ENCODE measurements around the gene APLNR.

DNA sequence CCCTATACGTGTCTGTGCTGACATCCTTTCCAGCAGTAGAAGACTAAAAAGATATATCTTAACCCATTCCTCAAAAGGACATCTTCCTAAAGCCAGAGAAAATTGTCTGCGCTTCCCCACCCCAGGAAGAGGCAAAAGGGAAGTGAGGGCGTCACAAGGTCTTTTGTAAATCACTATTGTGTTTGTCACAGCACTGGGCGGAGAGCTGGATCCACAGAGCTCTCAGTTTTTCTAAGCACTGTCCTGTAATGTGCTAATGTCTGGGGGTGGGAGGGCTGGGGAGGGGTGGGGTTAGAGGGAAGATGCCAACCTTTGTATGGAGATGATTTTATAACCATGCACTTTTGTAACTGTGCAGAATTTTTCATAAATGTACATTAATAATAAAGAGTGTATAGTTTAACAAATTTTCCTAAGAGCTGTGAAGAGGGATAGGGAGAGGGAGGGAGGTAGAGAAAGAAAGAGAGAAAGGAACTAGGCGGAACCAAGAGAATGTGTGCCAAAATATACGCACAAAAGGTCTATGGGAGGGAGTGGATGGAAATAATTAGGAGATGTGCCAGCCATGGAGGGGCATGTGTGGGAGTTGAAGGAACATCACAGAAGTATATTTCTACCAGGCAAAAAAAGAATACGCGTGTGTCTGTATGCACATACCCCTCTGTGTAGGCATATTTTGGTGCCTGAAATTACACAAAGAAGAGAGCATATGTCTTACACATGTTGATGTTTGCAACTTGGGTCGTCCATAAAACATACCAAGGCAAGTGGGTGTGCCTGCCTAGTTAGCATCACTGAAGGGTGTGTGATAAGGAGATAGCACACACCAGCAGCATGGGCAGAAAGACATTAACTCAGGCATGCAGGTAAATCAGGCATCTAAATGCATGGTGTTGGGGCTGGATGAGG, 45.5 kb downstream of the APLNR start:
- TF ChIP-seq ZFP30 (CRISPR knock-in tag; IDR thresholded peaks at IDR 0.05) (no peak), ZC3H10 (CRISPR knock-in tag; IDR thresholded peaks at IDR 0.05) (no peak), CSDC2 (CRISPR knock-in tag; IDR thresholded peaks at IDR 0.05) (no peak), ARNTL (CRISPR knock-in tag; IDR thresholded peaks at IDR 0.05; ENCODE audit: borderline replicate concordance, low read depth) (no peak)
- TF ChIP-seq, protein P1, sequence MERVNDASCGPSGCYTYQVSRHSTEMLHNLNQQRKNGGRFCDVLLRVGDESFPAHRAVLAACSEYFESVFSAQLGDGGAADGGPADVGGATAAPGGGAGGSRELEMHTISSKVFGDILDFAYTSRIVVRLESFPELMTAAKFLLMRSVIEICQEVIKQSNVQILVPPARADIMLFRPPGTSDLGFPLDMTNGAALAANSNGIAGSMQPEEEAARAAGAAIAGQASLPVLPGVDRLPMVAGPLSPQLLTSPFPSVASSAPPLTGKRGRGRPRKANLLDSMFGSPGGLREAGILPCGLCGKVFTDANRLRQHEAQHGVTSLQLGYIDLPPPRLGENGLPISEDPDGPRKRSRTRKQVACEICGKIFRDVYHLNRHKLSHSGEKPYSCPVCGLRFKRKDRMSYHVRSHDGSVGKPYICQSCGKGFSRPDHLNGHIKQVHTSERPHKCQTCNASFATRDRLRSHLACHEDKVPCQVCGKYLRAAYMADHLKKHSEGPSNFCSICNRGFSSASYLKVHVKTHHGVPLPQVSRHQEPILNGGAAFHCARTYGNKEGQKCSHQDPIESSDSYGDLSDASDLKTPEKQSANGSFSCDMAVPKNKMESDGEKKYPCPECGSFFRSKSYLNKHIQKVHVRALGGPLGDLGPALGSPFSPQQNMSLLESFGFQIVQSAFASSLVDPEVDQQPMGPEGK (CRISPR knock-in tag; IDR thresholded peaks at IDR 0.05; ENCODE audit: borderline replicate concordance), result no peak
- TF ChIP-seq, protein P2, sequence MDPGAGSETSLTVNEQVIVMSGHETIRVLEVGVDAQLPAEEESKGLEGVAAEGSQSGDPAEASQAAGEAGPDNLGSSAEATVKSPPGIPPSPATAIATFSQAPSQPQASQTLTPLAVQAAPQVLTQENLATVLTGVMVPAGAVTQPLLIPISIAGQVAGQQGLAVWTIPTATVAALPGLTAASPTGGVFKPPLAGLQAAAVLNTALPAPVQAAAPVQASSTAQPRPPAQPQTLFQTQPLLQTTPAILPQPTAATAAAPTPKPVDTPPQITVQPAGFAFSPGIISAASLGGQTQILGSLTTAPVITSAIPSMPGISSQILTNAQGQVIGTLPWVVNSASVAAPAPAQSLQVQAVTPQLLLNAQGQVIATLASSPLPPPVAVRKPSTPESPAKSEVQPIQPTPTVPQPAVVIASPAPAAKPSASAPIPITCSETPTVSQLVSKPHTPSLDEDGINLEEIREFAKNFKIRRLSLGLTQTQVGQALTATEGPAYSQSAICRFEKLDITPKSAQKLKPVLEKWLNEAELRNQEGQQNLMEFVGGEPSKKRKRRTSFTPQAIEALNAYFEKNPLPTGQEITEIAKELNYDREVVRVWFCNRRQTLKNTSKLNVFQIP (CRISPR knock-in tag; IDR thresholded peaks at IDR 0.05; ENCODE audit: borderline replicate concordance, low read depth), result no peak
- TF ChIP-seq, protein P3, sequence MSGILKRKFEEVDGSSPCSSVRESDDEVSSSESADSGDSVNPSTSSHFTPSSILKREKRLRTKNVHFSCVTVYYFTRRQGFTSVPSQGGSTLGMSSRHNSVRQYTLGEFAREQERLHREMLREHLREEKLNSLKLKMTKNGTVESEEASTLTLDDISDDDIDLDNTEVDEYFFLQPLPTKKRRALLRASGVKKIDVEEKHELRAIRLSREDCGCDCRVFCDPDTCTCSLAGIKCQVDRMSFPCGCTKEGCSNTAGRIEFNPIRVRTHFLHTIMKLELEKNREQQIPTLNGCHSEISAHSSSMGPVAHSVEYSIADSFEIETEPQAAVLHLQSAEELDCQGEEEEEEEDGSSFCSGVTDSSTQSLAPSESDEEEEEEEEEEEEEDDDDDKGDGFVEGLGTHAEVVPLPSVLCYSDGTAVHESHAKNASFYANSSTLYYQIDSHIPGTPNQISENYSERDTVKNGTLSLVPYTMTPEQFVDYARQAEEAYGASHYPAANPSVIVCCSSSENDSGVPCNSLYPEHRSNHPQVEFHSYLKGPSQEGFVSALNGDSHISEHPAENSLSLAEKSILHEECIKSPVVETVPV (CRISPR knock-in tag; IDR thresholded peaks at IDR 0.05), result no peak

Data from SK-N-SH treated with all-trans-retinoic acid at 6 μM for 48 hours (cell line).